Activated CD8-positive, alpha-beta memory T cell treated with anti-CD3 and anti-CD28 coated beads, Interleukin-2, amount 50 U/mL, for 1 hour (primary cell): ENCODE data around the gene CAVIN3.

Experiments used
- DNase-seq: peaks from one replicate; pipeline ENCODE4 v3.0.0-alpha.2; 2020; ENCODE audit errors: extremely low read depth

Gene CAVIN3, protein sequence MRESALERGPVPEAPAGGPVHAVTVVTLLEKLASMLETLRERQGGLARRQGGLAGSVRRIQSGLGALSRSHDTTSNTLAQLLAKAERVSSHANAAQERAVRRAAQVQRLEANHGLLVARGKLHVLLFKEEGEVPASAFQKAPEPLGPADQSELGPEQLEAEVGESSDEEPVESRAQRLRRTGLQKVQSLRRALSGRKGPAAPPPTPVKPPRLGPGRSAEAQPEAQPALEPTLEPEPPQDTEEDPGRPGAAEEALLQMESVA

DNA sequence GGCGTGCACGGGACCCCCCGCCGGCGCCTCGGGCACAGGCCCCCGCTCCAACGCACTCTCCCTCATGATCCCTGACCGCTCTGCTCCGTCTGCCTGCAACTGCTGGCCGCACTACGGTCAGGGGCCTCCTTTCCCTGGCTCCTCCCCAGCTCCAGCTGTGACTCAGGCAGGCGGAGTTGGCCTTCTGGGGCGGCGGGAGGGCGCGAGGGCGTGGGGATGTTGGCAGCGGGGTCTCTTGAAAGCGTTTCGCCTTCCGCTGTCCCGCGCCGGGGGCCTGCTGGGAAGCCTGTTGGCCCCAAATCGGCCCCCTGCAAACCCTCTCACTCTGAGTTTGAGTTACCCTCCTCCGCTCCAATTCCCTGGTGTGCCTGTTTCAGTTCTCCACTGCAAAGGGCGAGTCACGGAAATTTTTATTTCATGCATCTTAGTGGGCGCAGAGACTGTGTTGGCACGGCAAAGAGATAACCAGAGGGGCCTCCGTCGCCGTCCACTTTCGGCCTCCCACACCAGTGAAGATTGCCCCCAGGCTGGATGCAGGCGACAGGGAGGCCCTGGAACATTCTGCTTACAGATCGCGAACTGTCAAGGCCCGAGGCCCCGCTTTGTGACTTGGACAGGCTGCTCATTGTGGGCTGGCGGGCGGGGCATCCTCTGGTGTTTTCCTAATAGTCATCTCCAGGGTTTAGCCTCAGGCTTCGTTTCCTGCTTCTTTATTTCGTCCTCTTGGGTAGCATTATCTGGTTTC is at the start of gene CAVIN3:
Gene CAVIN3 (minus strand): TSS at position 91 of the 745 bp plus-strand sequence. CDS start 25 bp downstream, at position 66.
- no peak for DNase-seq

DNA sequence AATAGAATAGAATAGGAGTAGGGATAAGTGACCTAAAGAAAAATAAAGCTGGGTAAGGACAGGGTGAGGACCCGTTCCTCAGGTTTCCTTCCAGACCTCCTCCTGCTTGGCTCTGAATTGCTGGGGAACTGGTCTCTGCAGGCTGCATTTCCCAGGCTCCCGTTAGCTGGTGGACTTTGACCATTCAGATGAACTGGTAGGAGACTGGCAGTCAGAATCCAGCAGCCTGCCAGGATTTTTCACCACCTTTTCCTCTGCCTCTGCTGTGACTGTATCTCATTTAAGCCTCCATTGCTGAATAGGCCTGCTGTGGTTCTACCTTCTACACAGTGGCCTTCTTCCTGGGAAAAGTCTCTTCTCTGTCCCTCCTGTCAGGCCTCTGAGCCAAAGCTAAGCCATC is 45.4 kb upstream of the CAVIN3 start:
- DNase-seq, result no peak

DNA sequence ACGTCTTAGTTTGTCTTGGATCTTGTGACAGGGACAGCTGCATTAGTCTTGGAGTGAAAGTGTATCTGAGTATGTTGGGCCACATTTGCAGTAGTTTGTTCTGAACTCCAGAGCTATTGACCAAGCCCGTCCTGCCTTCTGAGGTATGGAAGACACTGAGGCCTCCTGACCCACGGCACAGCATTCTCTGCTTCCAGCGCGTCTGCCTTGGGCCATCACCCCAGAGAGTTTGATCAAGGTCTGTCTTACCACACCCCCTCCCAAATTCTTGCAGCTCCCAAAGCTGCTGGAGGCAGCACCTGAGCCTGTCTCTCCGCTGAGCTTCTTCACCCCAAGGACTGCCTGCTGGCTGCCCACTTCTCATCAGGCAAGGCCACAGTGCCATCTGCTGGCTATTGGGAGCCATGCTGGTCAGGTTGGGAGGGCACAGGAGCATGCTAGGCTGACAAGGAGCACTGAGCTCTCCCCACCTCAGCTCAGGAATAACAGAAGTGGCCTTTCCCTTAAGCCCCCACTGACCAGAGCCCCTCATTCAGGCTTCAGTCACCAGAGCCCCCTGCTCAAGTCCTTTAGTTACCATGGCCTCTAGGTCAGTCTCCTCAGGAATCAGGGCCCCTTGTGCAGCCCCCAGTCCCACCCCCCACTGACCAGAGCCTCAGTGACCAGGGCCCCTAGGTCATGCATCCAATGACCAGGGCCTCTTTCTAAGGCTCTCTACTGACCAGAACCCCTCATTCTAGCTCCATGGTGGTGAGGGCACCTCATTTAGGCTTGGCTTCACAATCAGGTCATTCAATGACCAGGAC is 42.8 kb upstream of the CAVIN3 start:
- DNase-seq, result peak; percentile 24

DNA sequence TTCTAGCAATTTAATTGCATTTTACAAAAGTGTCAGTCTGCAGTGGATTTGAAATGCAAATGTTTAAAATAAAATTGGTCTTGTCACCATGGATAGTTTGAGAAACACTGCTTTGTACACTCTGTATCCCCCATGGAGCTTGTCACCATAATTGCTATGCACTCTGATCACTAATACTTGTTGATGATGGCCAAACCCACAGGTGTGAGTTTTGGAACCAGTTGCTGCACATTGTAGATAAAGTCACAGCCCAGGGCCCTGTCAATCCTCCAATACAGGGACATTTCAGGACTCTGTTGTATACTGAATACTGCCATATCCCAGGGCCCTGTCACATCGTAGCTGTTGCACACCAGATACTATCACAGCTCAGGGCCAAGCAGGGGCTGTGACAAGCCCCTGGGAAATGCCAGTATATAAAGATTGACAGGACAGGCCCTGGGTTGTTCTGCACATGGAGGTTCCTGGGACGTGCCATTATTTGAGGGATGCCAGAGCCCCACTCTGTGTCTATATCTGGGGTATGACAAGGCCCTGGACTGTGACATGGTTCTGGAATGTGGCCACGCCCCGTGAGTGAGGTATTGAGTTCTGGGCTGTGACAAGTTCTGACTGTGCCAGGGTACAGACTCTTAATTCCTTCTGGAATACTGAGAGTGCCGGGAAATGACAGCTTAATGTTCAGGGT is 42.0 kb upstream of the CAVIN3 start:
- no peak for DNase-seq

DNA sequence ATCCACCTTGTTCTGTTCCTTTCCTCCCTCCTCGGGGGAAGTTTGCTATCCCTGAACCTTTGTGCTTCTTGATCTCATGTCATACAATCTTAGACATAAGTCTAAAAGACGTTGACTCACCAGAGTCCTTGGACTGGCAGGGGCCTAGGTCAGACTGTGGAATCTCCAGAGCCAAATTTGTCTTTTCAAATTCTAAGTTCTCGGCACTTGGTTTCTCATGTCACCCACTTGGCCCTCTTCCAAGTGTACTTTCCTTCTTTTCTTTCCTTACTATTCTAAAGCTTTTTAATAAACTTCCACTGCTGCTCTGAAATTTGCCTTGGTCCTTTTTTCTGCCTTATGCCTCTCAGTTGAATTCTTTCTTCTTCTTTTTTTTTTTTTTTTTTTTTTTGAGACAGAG is 39.9 kb upstream of the CAVIN3 start:
- DNase-seq, result no peak

DNA sequence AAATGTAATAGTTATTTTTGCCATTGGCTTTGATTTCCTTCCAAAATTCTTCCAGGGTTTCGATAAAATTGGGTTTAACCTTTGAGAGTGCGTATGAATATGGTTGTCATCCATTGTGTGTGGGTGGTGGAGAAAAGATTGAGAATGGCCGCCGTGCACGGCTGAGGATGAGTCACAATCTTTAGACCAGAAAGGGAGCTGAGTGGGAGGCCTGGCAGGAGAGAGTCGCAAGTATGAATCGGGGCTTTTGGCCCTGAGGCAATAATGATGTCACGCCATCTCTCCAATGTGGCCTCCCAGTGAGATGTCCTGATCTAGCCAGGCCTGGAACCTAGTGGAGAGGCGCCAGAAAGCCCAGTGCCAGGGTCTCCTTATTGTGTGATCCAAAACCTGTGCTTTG is 36.9 kb upstream of the CAVIN3 start:
- no peak for DNase-seq

DNA sequence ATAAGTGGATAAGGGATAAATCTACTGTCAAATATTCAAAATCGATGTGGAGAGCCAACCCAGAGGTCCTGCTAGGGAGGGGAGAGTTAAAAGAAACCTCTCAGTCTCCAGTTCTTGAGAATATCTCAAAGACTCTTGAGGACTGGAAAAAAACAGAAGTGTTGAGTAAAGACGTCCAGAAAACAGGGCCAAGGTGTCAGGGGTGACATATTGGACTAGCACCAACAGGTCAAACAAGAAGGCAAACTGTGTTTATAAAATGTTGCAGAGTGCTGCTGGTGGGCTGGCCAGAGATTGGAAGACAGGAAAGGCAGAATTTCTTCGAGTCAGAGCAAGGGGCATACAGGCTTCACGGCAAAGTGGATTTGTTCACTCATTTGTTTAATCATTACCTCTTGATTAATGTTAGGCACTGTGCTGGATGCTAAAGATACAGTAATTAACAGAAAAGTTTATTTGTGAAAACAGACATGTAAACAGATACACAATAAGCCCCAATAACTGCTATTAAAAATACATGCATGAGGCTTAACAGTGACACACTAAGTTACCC is 36.3 kb upstream of the CAVIN3 start:
- no peak for DNase-seq

DNA sequence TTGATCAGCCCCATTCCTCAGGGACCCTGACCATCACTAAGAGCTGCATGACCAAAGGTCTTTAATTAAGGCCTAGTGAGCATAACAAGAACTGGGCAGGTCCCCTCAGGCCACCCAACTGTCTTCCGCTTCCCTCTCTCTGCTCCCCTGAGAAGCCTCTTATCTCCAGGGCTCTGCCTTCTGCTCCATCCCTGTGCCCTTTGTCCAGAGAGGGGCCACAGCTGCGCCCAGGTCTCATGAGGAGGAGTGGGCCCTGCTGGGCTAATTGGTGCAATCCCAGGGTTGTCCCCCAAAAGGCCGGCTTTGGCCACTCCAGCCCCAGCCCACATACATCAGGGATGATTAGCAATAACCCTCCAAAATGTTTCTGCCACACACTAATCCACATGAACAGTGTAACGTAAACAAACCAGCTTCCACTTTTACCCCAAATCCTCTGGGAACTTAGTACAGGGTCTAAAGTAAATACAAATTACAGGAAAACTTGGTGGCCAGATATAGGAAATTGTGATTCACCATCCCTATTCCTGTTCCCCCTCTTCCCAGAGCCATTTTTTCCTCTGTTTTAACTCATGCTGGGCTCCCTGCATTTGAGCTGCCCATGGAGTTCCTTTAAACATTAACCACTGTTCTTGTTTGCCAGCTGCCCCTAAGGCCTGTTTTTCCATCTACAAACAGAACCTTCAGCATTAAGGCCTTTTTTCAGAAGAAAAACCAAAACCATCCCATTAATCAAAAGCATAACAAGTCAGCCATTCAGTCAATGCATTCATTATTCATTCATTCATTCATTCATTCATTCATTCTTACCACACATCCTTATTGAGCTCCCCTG is 34.6 kb upstream of the CAVIN3 start:
- DNase-seq, result no peak

DNA sequence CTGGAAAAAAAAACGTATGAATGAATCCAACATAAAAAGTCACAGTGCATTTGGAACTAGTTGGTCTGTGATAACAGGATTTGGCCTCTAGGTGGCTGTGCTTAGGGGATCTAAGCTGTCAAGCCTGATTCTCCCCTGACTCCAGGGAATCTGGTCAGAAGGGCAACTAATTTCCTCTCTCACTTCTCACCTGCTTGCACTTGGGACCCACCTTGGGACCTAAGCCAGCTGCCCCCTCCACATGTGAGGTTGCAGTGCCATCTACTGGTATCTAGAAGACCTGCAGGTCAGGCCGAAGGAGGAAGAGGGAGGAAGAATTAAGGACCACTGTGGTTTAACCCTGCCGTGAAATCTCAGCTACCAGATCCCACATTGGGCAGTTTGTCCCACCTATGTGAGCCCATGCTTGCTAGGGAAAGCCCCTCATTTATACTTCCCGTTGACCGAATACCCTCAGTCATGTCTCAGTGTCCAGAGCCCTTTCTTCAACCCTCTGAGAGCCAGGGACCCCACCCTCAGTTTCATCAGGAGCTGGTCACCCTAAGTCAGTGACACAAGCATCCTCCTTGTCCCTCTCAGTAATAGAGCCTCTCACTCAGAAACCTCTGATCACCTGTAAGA is 33.2 kb upstream of the CAVIN3 start:
- DNase-seq, result peak; percentile 20

DNA sequence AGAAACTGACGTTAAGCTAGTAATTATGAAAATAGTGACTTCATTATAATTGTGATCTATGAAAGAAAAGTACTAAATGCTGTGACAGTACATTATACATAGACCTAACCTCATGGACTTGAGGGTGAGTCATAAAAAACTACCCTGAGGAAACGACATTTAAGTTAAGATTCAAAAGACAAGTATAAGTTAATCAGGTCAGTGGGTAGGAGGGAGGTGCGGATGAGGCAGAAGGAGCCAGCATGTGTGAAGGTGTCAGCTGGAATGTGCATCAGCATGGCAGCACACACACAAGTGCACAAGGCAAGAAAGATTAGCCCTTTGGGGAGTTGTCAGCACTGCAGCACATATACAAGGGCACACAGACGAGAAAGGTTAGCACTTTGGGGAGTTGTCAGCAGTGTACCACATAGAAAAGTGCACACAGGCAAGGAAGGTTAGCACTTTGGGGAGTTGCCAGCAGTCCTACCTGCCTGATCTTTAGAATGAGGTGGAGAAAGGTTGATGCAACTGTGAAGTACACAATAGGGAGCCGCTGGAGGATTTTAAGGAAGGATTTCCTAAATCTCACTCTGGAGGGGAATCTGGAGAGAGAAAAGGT is 31.6 kb upstream of the CAVIN3 start:
- DNase-seq, result no peak

DNA sequence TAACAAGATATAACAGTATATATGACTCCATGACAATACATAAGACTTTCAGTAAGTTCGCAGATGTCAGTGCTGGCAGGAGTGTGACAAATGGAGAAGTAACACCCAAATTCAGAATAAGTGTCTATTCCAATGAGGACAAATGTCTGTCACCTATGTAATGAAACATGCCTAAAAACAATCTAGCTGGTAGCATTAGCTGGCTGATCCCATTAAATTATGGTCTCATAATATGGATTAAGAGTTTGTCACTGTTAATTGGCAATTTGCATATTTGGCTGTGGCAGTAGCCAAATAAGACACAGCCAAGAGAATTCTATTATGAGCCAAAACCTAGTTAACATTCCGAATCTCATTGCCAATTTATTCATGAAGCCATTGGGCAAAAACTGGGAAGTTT is 30.2 kb upstream of the CAVIN3 start:
- no peak for DNase-seq

DNA sequence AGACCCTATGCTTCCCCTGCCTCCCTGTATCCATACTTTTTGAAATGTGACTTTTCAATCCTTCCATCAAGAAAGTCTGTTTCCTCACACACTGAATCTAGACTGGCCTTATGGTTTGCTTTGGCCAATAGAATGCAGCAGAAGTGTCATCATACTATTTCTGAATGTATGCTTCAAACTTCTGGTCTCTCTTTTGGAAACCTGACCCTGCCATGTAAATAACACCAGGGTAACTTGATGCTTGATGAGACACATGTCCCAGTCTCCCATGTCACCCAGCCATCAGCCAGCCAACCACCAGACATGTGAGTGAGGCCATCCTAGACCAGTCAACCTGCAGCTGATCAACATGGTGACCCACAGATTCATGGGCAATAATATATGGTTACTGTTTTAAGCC is 29.7 kb upstream of the CAVIN3 start:
- DNase-seq, result no peak

DNA sequence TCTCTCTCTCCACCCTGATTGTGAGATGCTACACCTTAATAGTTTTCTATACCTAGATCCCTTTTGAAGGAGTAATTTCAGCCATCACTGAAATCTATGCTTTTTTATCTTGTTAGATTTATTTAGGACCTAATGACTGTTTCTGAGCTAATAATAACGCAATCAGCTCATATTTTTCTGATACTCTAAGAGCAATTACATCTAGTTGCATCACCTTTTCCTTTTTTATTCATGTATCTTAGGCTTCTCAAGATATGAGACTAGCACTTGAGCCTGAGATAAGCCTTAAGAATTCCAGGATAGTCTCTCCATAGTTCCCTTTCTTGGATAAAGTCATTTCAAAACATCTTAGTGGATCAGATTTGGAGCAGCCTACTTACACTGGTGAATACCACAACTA is 25.1 kb upstream of the CAVIN3 start:
- DNase-seq, result no peak

DNA sequence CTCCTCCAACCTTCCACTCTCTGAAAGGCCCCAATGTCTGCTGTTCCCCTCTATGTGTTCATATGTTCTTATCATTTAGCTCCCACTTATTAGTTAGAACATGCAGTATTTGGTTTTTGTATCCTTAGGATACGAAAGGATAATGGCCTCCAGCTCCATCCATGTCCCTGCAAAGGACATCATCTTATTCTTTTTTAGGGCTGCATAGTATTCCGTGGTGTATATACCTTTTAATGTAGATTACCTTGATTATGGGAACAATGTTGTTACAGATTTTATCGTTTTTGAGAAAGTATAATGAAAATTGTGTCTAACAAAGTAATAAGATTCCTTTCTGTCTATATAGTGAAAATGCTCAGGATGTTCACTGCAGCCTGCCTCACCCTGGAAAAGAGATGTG is 16.0 kb upstream of the CAVIN3 start:
- no peak for DNase-seq

DNA sequence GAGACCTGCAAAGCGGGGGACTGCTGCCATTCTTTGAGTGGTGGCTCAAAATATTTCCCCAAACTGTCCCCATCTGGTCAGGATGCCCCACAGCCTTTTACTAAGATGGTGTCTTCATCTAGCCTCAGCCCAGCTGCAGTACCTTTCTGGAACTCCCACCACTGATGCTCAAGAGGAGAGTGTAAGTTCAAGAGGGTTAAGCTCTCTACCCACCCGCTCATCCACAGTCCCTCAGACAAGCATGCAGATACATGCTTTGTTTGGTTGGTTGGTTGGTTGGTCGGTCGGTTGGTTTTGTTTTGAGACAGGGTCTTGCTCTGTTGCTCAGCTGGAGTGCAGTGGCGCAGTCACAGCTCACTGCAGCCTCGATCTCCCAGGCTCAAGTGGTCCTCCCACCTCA is 14.5 kb upstream of the CAVIN3 start:
- no peak for DNase-seq

DNA sequence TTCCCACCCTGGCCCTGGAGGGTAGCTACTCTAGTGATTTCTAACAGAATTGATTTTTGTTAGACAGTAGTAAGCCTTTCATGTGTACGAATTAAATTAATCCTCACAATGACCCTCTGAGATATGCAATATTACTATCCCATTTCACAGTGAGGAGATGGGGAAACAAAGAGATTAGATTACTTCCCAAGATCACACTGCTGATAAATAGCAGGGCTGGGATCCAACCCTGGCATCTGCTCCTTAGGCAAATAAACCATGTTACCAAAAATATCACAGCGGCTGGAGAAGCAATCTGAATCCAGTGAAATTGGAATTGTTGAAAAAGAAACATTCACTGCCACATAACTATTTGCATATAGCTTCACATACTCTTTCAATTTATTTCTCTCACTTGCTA is 12.8 kb upstream of the CAVIN3 start:
- DNase-seq, result no peak

DNA sequence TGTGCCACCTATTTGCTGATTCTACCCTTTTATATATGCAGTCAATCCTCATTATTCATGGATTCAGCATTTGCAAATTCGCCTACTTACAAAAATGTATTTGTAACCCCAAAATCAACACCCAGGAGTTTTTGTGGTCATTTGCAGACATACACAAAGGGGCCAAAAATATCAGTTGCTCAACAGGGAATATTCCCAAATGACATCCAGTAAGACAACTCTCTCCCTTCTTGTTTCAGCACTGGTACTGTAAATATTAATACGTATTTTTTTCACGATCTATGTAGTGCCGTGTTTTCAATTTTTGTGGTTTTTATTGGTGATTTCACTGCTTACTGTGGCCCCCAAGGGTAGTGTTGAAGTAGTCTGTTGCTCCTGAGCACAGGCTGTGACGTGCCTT is 11.8 kb upstream of the CAVIN3 start:
- no peak for DNase-seq

DNA sequence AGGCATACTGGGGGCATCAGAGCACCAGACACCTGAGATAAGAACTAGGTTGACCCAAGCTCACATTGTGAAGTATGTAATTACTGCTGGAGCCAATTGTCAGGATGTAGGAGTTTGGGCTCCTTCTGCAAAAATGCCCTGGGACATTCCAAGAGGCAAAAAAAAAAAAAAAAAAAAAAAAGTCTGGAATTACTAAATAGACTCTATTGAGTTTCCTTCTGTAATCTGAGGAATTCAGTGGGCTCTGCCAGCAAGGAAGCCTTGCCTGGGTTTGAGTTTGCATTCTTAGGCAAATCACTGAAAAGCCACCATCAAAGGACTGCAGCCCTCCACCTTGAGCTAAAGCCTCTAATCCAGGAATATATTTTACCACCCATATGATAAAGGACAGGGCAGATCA is 8.0 kb upstream of the CAVIN3 start:
- DNase-seq, result no peak

DNA sequence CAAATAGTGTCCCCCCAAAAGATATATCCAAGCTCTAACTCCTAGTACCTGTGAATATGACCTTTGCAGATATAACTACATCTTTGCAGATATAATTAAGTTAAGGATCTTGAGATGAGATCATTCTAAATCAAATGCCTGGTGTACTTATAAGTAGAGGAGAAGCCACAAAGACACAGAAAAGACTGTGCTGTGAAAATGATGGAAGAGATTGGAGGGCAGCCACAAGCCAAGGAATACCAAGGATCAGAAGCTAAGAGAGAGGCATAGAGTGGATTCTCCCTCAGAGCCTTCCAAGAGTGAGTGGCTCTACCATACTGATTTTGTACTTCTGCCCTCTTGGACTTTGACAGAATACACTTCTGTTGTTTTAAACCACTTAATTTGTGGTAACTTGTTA is 7.5 kb upstream of the CAVIN3 start:
- no peak for DNase-seq

DNA sequence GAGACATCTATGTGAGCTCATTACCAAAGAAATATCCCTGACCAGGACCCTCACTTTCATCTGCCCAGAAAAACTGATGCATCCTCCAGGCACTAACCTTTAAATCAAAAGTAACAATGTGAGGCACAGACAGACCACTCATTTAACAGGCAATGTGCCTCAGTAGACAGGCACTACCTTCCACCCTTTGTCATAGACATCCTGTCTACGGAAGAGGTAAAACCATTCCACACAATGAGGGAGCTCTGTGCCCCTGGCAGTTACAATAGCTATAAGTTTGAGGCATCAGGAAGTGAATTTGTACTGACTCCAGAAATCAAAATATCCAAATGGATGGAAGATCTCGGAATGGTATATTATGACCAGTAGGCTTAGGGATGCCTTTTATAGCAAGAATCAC is 6.7 kb upstream of the CAVIN3 start:
- DNase-seq, result no peak
